Endothelial cell (in vitro differentiated cells): ENCODE measurements around the gene SPP2. TPM values are rescaled to one million over a fixed set of nuclear protein-coding genes. Genes with fewer than 3 reads are reported as not detected.

Source experiments
- DNase-seq: peaks from one replicate; pipeline ENCODE4 v3.0.0; 2021; ENCODE audit warnings: low spot score
- H3K27ac Mint-ChIP-seq: one replicate; pipeline ENCODE4 v1.8.0; 2021; ENCODE audit warnings: mixed read lengths, inconsistent platforms; ENCODE audit not compliant: unreplicated experiment
- H3K27me3 Mint-ChIP-seq: one replicate; pipeline ENCODE4 v1.8.0; 2021; ENCODE audit warnings: mild to moderate bottlenecking, moderate library complexity, mixed read lengths, inconsistent platforms; ENCODE audit not compliant: unreplicated experiment
- H3K36me3 Mint-ChIP-seq: one replicate; pipeline ENCODE4 v1.8.0; 2021; ENCODE audit warnings: mild to moderate bottlenecking, low read depth, mixed read lengths, inconsistent platforms; ENCODE audit not compliant: unreplicated experiment
- H3K4me1 Mint-ChIP-seq: one replicate; pipeline ENCODE4 v1.8.0; 2021; ENCODE audit warnings: mild to moderate bottlenecking, mixed read lengths, inconsistent platforms; ENCODE audit not compliant: unreplicated experiment
- H3K4me3 Mint-ChIP-seq: one replicate; pipeline ENCODE4 v1.8.0; 2021; ENCODE audit warnings: mild to moderate bottlenecking, mixed read lengths, inconsistent platforms; ENCODE audit not compliant: unreplicated experiment
- H3K9me3 Mint-ChIP-seq: one replicate; pipeline ENCODE4 v1.8.0; 2021; ENCODE audit warnings: mixed read lengths, inconsistent platforms; ENCODE audit not compliant: unreplicated experiment
- long read RNA-seq: library from polyadenylated mRNA; unstranded; transcript quantifications from one replicate; pipeline ENCODE4 v2.0.0, GENCODE V29; 2020; ENCODE audit not compliant: unreplicated experiment
- total RNA-seq: library from RNA; stranded (reverse); fragmentation: NEBNext Ultra II Directional; extraction: Animal tissue kit (Norgen Biotek cat#: 25700); gene quantifications from one replicate; pipeline ENCODE4 v1.2.1, GENCODE V29; 2021; ENCODE audit not compliant: unreplicated experiment
- TF ChIP-seq, protein P1 (sequence below): fragments of 200-600 bp; sonication (generic); IDR thresholded peaks from one replicate; pipeline ENCODE4 v1.5.0; 2021; ENCODE audit warnings: antibody characterized with exemption; ENCODE audit not compliant: unreplicated experiment

The SPP2 gene, protein sequence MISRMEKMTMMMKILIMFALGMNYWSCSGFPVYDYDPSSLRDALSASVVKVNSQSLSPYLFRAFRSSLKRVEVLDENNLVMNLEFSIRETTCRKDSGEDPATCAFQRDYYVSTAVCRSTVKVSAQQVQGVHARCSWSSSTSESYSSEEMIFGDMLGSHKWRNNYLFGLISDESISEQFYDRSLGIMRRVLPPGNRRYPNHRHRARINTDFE
- not detected for total RNA-seq
- long read RNA-seq: 0 reads

DNA sequence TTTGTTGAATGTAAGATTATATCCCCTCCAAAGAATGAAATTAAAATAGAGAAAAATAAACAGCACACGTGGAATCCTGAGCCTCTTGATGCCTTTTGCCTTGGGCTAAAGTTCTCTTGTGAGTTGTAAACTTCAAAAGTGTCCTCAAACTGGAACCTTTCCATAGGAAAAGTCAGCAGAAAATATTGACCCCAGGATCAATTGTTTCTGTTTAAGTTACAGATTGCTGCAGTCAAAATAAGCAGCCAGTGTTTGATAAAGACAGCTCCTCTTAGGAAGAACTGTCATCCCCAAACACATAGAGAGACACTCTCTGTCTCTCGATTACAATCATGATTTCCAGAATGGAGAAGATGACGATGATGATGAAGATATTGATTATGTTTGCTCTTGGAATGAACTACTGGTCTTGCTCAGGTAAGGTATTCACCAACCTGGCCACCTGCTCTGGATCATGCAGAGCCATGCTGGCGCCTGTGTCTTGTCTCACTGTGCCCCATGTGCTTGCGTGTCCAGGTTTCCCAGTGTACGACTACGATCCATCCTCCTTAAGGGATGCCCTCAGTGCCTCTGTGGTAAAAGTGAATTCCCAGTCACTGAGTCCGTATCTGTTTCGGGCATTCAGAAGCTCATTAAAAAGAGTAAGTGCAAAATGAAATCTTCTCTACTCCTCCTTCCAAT lies at the start of gene SPP2:
SPP2 (plus strand) TSS at position 248 of the 681 bp plus-strand sequence; CDS start at position 333, 85 bp downstream.
- no peaks in the 10 kb centered on the region for H3K4me1 Mint-ChIP-seq
- no peaks in the 10 kb centered on the region for H3K9me3 Mint-ChIP-seq
- H3K4me3 Mint-ChIP-seq: no peak within 1 kb of the TSS
- DNase-seq: no peak
- TF ChIP-seq, protein P1, sequence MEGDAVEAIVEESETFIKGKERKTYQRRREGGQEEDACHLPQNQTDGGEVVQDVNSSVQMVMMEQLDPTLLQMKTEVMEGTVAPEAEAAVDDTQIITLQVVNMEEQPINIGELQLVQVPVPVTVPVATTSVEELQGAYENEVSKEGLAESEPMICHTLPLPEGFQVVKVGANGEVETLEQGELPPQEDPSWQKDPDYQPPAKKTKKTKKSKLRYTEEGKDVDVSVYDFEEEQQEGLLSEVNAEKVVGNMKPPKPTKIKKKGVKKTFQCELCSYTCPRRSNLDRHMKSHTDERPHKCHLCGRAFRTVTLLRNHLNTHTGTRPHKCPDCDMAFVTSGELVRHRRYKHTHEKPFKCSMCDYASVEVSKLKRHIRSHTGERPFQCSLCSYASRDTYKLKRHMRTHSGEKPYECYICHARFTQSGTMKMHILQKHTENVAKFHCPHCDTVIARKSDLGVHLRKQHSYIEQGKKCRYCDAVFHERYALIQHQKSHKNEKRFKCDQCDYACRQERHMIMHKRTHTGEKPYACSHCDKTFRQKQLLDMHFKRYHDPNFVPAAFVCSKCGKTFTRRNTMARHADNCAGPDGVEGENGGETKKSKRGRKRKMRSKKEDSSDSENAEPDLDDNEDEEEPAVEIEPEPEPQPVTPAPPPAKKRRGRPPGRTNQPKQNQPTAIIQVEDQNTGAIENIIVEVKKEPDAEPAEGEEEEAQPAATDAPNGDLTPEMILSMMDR: no peak
- H3K36me3 Mint-ChIP-seq: no peaks in the 10 kb centered on the region
- no peak within 1 kb of the TSS for H3K27ac Mint-ChIP-seq
- no peaks in the 10 kb centered on the region for H3K27me3 Mint-ChIP-seq

DNA sequence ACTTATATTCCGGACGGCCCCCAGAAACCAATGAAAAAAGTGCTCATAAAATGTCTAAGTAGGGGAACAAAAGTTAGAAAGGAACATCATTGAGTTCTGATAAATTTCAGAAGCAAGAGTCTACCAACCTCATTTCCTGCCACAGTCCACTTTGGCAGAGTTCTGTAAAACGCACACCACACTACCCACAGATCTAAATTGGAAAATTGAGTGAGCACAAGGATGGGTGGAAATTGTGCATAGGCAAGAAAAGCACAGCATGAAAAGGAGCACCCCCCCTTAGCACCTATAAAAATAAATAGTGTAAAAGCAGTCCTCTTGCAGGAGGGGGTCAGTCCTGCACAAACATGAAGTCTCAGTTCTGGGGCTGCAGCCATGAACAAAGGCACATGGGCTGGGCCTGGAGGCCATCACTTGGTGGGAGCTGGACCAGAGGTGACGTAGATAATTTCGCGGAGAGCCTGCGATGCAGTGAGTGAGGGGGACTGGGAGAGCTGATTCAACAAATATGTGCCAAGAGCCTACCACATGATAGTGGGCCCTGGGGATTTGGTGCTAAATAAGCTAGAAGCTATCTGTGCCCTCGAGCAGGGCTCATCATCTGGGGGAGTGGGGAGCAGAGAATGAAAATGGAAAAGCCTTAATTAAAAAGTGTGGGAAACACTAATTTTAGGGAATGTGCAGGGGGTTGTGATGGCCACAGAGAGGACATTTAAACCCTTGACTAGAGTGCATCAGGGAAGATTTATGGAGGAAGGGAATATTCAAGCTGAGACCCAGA lies 48.9 kb upstream of the SPP2 start:
- no peaks in the 10 kb centered on the region for H3K9me3 Mint-ChIP-seq
- no peak for DNase-seq
- no peak overlapping the region for H3K27ac Mint-ChIP-seq
- H3K36me3 Mint-ChIP-seq: no peaks in the 10 kb centered on the region
- H3K4me1 Mint-ChIP-seq: no peaks in the 10 kb centered on the region
- H3K4me3 Mint-ChIP-seq: no peak overlapping the region
- peaks cover 1% of the 10 kb centered on the region for H3K27me3 Mint-ChIP-seq
- TF ChIP-seq, protein P1: no peak

DNA sequence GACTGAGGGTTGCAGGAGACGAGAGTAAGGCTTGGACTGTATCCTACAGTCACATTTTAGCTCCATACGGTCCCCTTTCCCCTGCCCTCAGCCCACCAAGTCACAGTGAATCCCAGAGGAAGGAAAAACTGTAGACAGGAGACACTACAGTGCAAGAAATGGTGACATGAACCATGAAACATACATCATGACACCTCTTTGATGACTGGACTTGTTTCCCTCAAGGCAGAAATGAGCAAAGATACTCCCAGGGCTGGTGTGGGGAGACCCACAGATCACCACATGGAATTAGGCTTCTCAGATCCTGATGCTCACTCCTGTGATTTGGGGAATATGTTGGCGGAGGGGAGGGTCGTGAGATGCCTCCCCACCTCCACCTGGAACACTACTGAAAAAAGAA lies 48.2 kb upstream of the SPP2 start:
- TF ChIP-seq, protein P1: no peak
- H3K27me3 Mint-ChIP-seq: peaks cover 1% of the 10 kb centered on the region
- no peaks in the 10 kb centered on the region for H3K9me3 Mint-ChIP-seq
- H3K27ac Mint-ChIP-seq: no peak overlapping the region
- no peak for DNase-seq
- no peaks in the 10 kb centered on the region for H3K4me1 Mint-ChIP-seq
- H3K4me3 Mint-ChIP-seq: no peak overlapping the region
- no peaks in the 10 kb centered on the region for H3K36me3 Mint-ChIP-seq

DNA sequence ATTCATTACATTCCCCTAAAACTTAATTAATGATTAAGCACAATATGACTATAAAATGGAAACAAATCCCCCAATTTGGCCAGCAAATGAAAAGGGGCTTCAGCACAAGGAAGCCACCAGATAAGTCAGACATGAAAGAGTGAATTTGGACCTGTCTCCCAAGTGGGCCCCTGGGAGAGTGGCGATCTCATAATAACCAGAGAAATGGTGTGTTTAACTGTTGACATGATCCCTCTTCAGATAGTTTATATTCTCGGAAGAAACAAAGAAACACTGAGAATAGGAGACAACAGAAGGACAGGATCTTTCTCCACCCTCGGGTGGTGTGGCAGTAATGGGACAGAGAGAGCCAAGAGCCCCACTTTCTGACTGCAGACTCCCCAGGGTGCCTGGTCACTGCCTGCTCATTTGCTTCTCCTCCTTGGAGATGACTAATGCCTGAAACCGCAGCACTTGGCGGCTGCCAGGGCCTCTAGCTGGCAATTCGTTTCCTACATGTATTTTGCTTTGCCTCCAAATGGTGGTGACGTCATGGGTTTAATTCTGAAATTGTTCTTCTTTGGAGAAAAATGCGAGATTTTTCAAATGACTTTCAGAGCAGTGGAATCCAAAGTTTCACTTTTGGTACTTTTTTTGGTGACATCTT lies 46.4 kb upstream of the SPP2 start:
- Mint-ChIP-seq H3K4me1 (no peaks in the 10 kb centered on the region), H3K36me3 (no peaks in the 10 kb centered on the region), H3K9me3 (no peaks in the 10 kb centered on the region), H3K27me3 (peaks cover 1% of the 10 kb centered on the region), H3K27ac (no peak overlapping the region), H3K4me3 (no peak overlapping the region)
- TF ChIP-seq, protein P1: no peak
- no peak for DNase-seq
